Activated T-cell treated with anti-CD3 and anti-CD28 coated beads, Interleukin-2, amount 50 U/mL, for 48 hours (primary cell): ENCODE results near the gene TBC1D10B.
A peak's percentile ranks its signal among the peaks of the same experiment; 100 is the strongest.
"Not testable (repeated sequence)": the region's sequence is repeated elsewhere in the genome, so short reads cannot be mapped to it uniquely, and the experiment has no call there.

Experiments
- DNase-seq, 2 experiments: peaks; one replicate each; pipeline ENCODE4 v3.0.0-alpha.2; 2020

Gene TBC1D10B

GRCh38 chr16:30397056-30397455 is 26.8 kb upstream of the TBC1D10B start:
- DNase-seq = no peak

- not testable (repeated sequence) for DNase-seq
Observed at GRCh38 chr16:30396627-30397026, 26.3 kb upstream of the TBC1D10B start.

GRCh38 chr16:30395992-30396585 is 25.8 kb upstream of the TBC1D10B start:
- DNase-seq = no peak

- DNase-seq = peak; percentile 70 to 77
Observed at GRCh38 chr16:30395155-30395991, 25.1 kb upstream of the TBC1D10B start, which contains the start of gene ZNF48. Gene ZNF48, plus strand, starts transcription at chr16:30395420. Its CDS starts 375 bp downstream, at chr16:30395795.

GRCh38 chr16:30394592-30395154 is 24.4 kb upstream of the TBC1D10B start:
- no peak for DNase-seq

- DNase-seq = no peak
Observed at GRCh38 chr16:30383521-30383920, 13.2 kb upstream of the TBC1D10B start.

GRCh38 chr16:30382111-30382881 is 12.0 kb upstream of the TBC1D10B start, which contains the start of gene SEPTIN1:
Gene SEPTIN1, minus strand, starts transcription at chr16:30382561. Its CDS starts 19 bp downstream, at chr16:30382542.
- peak; percentile 86 to 87 for DNase-seq

- peak; percentile 41 to 56 for DNase-seq
Observed at GRCh38 chr16:30381291-30382041, 11.2 kb upstream of the TBC1D10B start.

GRCh38 chr16:30380803-30381208 is 10.5 kb upstream of the TBC1D10B start:
- DNase-seq = no peak

GRCh38 chr16:30380072-30380802 is 9.9 kb upstream of the TBC1D10B start:
- no peak for DNase-seq

- DNase-seq = no peak
Observed at GRCh38 chr16:30379158-30379783, 9.0 kb upstream of the TBC1D10B start.

- DNase-seq = peak; percentile 99 to 100
Observed at GRCh38 chr16:30378236-30379157, 8.2 kb upstream of the TBC1D10B start.

GRCh38 chr16:30377812-30378235 is 7.5 kb upstream of the TBC1D10B start:
- DNase-seq = peak; percentile 89

- peak in 1 of 2 experiments; percentile 14 for DNase-seq
Observed at GRCh38 chr16:30377050-30377811, 6.9 kb upstream of the TBC1D10B start.

- DNase-seq = peak in 1 of 2 experiments; percentile 15
Observed at GRCh38 chr16:30376461-30376902, 6.2 kb upstream of the TBC1D10B start.

GRCh38 chr16:30375864-30376263 is 5.6 kb upstream of the TBC1D10B start:
- no peak for DNase-seq

GRCh38 chr16:30374538-30374937 is 4.2 kb upstream of the TBC1D10B start, which contains the start of gene MYL11:
Gene MYL11, plus strand, starts transcription at chr16:30374802. Its CDS starts 56 bp downstream, at chr16:30374858.
- DNase-seq = peak in 1 of 2 experiments; percentile 14

- no peak for DNase-seq
Observed at GRCh38 chr16:30372725-30373124, 2.4 kb upstream of the TBC1D10B start.
